ENCODE data around the gene GPX8. TPM values are rescaled to one million over a fixed set of nuclear protein-coding genes. Genes with fewer than 3 reads are reported as not detected.
A peak's percentile ranks its signal among the peaks of the same experiment; 100 is the strongest.

The GPX8 gene
- total RNA-seq, 2 donors from 2014 or later = 0.99 to 6.7 TPM

DNA sequence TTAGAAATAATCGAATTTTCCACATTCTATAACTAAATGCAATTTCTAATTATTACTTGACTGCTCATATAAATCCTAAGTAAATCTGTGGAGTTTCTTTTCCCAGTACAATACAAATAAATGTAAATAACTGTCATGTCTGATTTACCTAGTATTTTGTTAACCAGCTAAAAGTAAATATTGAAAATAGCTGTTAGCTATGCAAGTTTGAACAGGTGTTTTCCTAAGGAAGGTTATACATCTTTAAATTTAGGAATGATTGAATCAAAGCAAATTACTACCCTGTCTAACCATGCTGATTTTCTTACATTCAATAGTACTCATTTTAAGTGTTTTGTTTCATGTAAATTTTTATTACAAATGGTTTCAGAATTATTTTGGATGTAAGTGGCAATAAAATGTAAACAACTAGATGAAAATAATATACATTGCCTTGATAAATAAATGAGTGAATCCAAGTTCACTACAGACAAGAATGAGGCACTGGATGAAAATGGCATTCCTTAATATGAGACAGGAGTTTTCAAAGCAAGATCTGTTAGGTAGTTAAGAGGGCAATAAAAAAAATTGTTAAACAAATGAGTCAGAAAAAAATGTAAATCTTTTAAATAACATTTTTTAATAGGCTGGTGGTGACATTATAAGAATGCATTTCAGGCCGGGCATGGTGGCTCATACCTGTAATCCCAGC is 51.4 kb downstream of the GPX8 start:
- TF ChIP-seq POLR2A (IDR thresholded peaks at IDR 0.05) = no peak
- TF ChIP-seq, protein P1, sequence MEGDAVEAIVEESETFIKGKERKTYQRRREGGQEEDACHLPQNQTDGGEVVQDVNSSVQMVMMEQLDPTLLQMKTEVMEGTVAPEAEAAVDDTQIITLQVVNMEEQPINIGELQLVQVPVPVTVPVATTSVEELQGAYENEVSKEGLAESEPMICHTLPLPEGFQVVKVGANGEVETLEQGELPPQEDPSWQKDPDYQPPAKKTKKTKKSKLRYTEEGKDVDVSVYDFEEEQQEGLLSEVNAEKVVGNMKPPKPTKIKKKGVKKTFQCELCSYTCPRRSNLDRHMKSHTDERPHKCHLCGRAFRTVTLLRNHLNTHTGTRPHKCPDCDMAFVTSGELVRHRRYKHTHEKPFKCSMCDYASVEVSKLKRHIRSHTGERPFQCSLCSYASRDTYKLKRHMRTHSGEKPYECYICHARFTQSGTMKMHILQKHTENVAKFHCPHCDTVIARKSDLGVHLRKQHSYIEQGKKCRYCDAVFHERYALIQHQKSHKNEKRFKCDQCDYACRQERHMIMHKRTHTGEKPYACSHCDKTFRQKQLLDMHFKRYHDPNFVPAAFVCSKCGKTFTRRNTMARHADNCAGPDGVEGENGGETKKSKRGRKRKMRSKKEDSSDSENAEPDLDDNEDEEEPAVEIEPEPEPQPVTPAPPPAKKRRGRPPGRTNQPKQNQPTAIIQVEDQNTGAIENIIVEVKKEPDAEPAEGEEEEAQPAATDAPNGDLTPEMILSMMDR (IDR thresholded peaks at IDR 0.05) = no peak
- H3K9me3 ChIP-seq = no peaks in the 10 kb centered on the region
- no peak overlapping the region for H3K4me3 ChIP-seq
- no peak for DNase-seq
- no peaks in the 10 kb centered on the region for H3K36me3 ChIP-seq (replicated peaks in 1 of 2; ENCODE audit: insufficient read depth in 1 of 2, low read depth in 2 of 2)
- intact Hi-C loops (cut with DNase I) = no loop called here
- H3K4me1 ChIP-seq = no peaks in the 10 kb centered on the region
- ATAC-seq = no peak
- no peak overlapping the region for H3K27ac ChIP-seq
- WGBS, 2 donors = 69 to 72% methylated on average over 2 of the region's 2 CpGs
- no peaks in the 10 kb centered on the region for H3K27me3 ChIP-seq

MicroRNAs encoded within 50 kb of the gene (microRNA counts, 767-probe panel; counts per million panel counts)
- microRNA hsa-miR-449a (0 to 736 counts per million in 2 donors), microRNA hsa-miR-449b-5p (0 to 736 counts per million in 2 donors), microRNA hsa-miR-449c-5p (0 to 736 counts per million in 2 donors)

Small RNAs within 50 kb of the gene (microRNA-seq; reads per million reads assigned to microRNA genes)
- 9.0 to 41.4 reads per million in 2 donors for gene MIR449A (ENCODE audit: borderline number of aligned reads in 2 of 2, borderline replicate concordance in 2 of 2)
- 2.2 to 3.3 reads per million in 2 donors for gene MIR449B (ENCODE audit: borderline number of aligned reads in 2 of 2, borderline replicate concordance in 2 of 2)
- 0 to 0.47 reads per million in 2 donors for gene MIR449C (ENCODE audit: borderline number of aligned reads in 2 of 2, borderline replicate concordance in 2 of 2)

Small RNAs within 50 kb of the gene (small RNA-seq; reads per million reads assigned to genes)
- gene MIR449A (not detected), gene MIR449B (not detected), gene MIR449C (0.80 reads per million, percentile 23 among the genes with 10 or more reads in this experiment)

Other genes starting within 250 kb of the GPX8 start
- gene ESM1, start 174.6 kb upstream of the GPX8 start, total RNA-seq = under 1 TPM in 1 of 2 donors, not detected in 1; 0.52 TPM
- gene GZMK, start 135.9 kb upstream of the GPX8 start, total RNA-seq = under 1 TPM in 1 of 2 donors, not detected in 1; 0.78 TPM
- not detected for gene GZMA, start 57.5 kb upstream of the GPX8 start, total RNA-seq
- gene CDC20B, start 13.0 kb downstream of the GPX8 start, total RNA-seq = not detected
- 1 to 10 TPM in 1 of 2 donors, not detected in 1; 1.3 TPM for gene MCIDAS, start 67.1 kb downstream of the GPX8 start, total RNA-seq
- 10 to 100 TPM in 1 of 2 donors, 1 to 10 TPM in 1; 7.3 to 10.5 TPM for gene CCNO, start 73.4 kb downstream of the GPX8 start, total RNA-seq
- gene DHX29, start 147.5 kb downstream of the GPX8 start, total RNA-seq = 10 to 100 TPM; 11.9 to 25.4 TPM
- gene MTREX, start 147.8 kb downstream of the GPX8 start, total RNA-seq = 10 to 100 TPM; 35.5 to 36.9 TPM

All from body of pancreas (tissue), 4 donors.